SK-N-SH (cell line): ENCODE data around the gene MYCL. TPM values are rescaled to one million over a fixed set of nuclear protein-coding genes. Genes with fewer than 3 reads are reported as not detected.

Experiments
- CTCF ChIA-PET: fragments of 300-600, 350-600 bp; formaldehyde crosslinking; extraction: SDS; loops from one replicate; lab custom pipeline; 2021; lab: Yijun Ruan, JAX
- POLR2A ChIA-PET: fragments of 350-600 bp; sonication (Branson Sonifier 250); formaldehyde crosslinking; extraction: SDS; loops from one replicate; lab custom pipeline; 2020; ENCODE audit warnings: antibody characterized with exemption, inconsistent platforms; lab: Yijun Ruan, JAX
- DNase-seq: peaks from one replicate; pipeline ENCODE4 v3.0.0; 2012
- H2AFZ ChIP-seq: fragments of 200-600 bp; sonication (generic); 2 replicates; pipeline ENCODE4 v1.8.1; 2016; ENCODE audit warnings: antibody characterized with exemption, mild to moderate bottlenecking, low read depth
- H3F3A ChIP-seq: fragments of 200-600 bp; sonication (generic); replicated peaks from 2 replicates; pipeline ENCODE3; 2016; ENCODE audit warnings: antibody characterized with exemption, mild to moderate bottlenecking; ENCODE audit not compliant: insufficient read depth
- H3K27ac ChIP-seq, 2 experiments: fragments of 200-500 bp in 1 of 2; fragments of 200-600 bp in 1 of 2; sonication (Bioruptor generic) in 1 of 2; sonication (generic), shearing (Covaris generic) in 1 of 2; 2 replicates each; pipeline versions ENCODE4 v1.5.1 to v1.6.1; 2014 to 2016; ENCODE audit warnings: low read depth in 2 of 2, inconsistent platforms in 1 of 2, low read length in 1 of 2, mild to moderate bottlenecking in 1 of 2, mixed read lengths in 1 of 2
- H3K27me3 ChIP-seq: fragments of 200-600 bp; sonication (generic), shearing (Covaris generic); 2 replicates; pipeline ENCODE4 v1.6.1; 2016; ENCODE audit warnings: mixed run types; ENCODE audit not compliant: insufficient read depth
- H3K36me3 ChIP-seq, 2 experiments: fragments of 200-500 bp in 1 of 2; fragments of 200-600 bp in 1 of 2; sonication (Bioruptor generic) in 1 of 2; sonication (generic) in 1 of 2; replicated peaks in 1 of 2; 2 replicates each; pipeline versions ENCODE3 to v1.5.1; 2014 to 2016; ENCODE audit warnings: low read length in 1 of 2, mild to moderate bottlenecking in 1 of 2; ENCODE audit not compliant: insufficient read depth in 2 of 2, control insufficient read depth in 1 of 2
- H3K4me1 ChIP-seq, 2 experiments: fragments of 200-500 bp in 1 of 2; fragments of 200-600 bp in 1 of 2; sonication (Bioruptor generic) in 1 of 2; sonication (generic), shearing (Covaris generic) in 1 of 2; 2 replicates each; pipeline versions ENCODE4 v1.5.1 to v1.6.1; 2014 to 2016; ENCODE audit warnings: low read depth in 1 of 2, low read length in 1 of 2, mixed run types in 1 of 2; ENCODE audit not compliant: insufficient read depth in 2 of 2, control insufficient read depth in 1 of 2
- H3K4me2 ChIP-seq: fragments of 200-600 bp; sonication (generic), shearing (Covaris generic); 2 replicates; pipeline ENCODE4 v1.6.1; 2017; ENCODE audit warnings: mixed run types
- H3K4me3 ChIP-seq, 2 experiments: fragments of 200-500 bp in 1 of 2; fragments of 200-600 bp in 1 of 2; sonication (Bioruptor generic) in 1 of 2; sonication (generic), shearing (Covaris generic) in 1 of 2; 2 replicates each; pipeline versions ENCODE4 v1.5.1 to v1.8.1; 2014 to 2016; ENCODE audit warnings: low read depth in 2 of 2, inconsistent platforms in 1 of 2, low read length in 1 of 2, mild to moderate bottlenecking in 1 of 2, mixed read lengths in 1 of 2, moderate library complexity in 1 of 2
- H3K79me2 ChIP-seq: fragments of 200-600 bp; sonication (generic); 2 replicates; pipeline ENCODE4 v1.8.1; 2017; ENCODE audit warnings: mild to moderate bottlenecking; ENCODE audit not compliant: insufficient read depth
- H3K9ac ChIP-seq: fragments of 200-600 bp; sonication (generic); 2 replicates; pipeline ENCODE4 v1.6.1; 2017; ENCODE audit warnings: mixed run types
- H3K9me2 ChIP-seq: fragments of 200-600 bp; sonication (generic); 2 replicates; pipeline ENCODE4 v1.6.1; 2017; ENCODE audit warnings: mixed run types
- H3K9me3 ChIP-seq: fragments of 200-600 bp; sonication (generic); 2 replicates; pipeline ENCODE4 v1.6.1; 2017; ENCODE audit warnings: mixed run types, mild to moderate bottlenecking, moderate library complexity
- H4K20me1 ChIP-seq: fragments of 200-600 bp; sonication (generic); 2 replicates; pipeline ENCODE4 v1.6.1; 2017; ENCODE audit warnings: mild to moderate bottlenecking, mixed run types; ENCODE audit not compliant: insufficient read depth
- CHD2 ChIP-seq: fragments of 150-350 bp; IDR thresholded peaks from 2 replicates; pipeline ENCODE4 v1.6.1; 2018; ENCODE audit warnings: low read length; ENCODE audit not compliant: partially characterized antibody
- CTCF ChIP-seq: fragments of 200-600 bp; sonication (generic); IDR thresholded peaks from 2 replicates; pipeline ENCODE4 v1.6.1; 2017; ENCODE audit warnings: antibody characterized with exemption, mild to moderate bottlenecking, moderate library complexity
- ELF1 ChIP-seq: IDR thresholded peaks from 2 replicates; pipeline ENCODE4 v1.4.0; 2012
- EP300 ChIP-seq, 2 experiments: IDR thresholded peaks; 2 replicates each; pipeline versions ENCODE4 v1.4.0 to v1.6.1; 2012; ENCODE audit warnings: borderline replicate concordance in 1 of 2, low read depth in 1 of 2, low read length in 1 of 2
- FOXM1 ChIP-seq: IDR thresholded peaks from 2 replicates; pipeline ENCODE4 v1.4.0; 2012; ENCODE audit warnings: low read depth, mild to moderate bottlenecking
- GATA2 ChIP-seq: sonication (generic); formaldehyde crosslinking; IDR thresholded peaks from 2 replicates; pipeline ENCODE4 v1.5.0; 2020; ENCODE audit warnings: mild to moderate bottlenecking, missing genetic modification reagents
- JUND ChIP-seq: IDR thresholded peaks from 2 replicates; pipeline ENCODE4 v1.4.0; 2012
- MAX ChIP-seq: IDR thresholded peaks from 2 replicates; pipeline ENCODE4 v1.4.0; 2012; ENCODE audit warnings: low read depth
- NFIC ChIP-seq: IDR thresholded peaks from 2 replicates; pipeline ENCODE4 v1.4.0; 2012; ENCODE audit warnings: borderline replicate concordance
- NRF1 ChIP-seq: IDR thresholded peaks from 2 replicates; pipeline ENCODE4 v1.6.1; 2012; ENCODE audit warnings: low read depth, mild to moderate bottlenecking, low read length
- RAD21 ChIP-seq: IDR thresholded peaks from 2 replicates; pipeline ENCODE4 v1.6.1; 2012; ENCODE audit warnings: mild to moderate bottlenecking, low read length
- RCOR1 ChIP-seq: fragments of 150-350 bp; IDR thresholded peaks from 2 replicates; pipeline ENCODE4 v1.6.1; 2017; ENCODE audit warnings: antibody characterized with exemption, low read length
- REST ChIP-seq: IDR thresholded peaks from 2 replicates; pipeline ENCODE4 v1.6.1; 2012; ENCODE audit warnings: mild to moderate bottlenecking, low read depth, low read length, moderate library complexity
- RFX5 ChIP-seq: IDR thresholded peaks from 2 replicates; pipeline ENCODE4 v1.6.1; 2012; ENCODE audit warnings: mild to moderate bottlenecking, improper control_type of control experiment, low read length
- SMC3 ChIP-seq: IDR thresholded peaks from 2 replicates; pipeline ENCODE4 v1.6.1; 2012; ENCODE audit warnings: low read depth, low read length, improper control_type of control experiment
- TEAD4 ChIP-seq: IDR thresholded peaks from 2 replicates; pipeline ENCODE4 v1.4.0; 2012; ENCODE audit warnings: mild to moderate bottlenecking, borderline replicate concordance; ENCODE audit not compliant: insufficient read depth
- WGBS: methylation state at CpG from one replicate; pipeline ENCODE4 v1.1.6; 2017; ENCODE audit warnings: low lambda C conversion rate; 5-methylcytosine and 5-hydroxymethylcytosine counted together
- polyA plus RNA-seq, 3 experiments: library from polyadenylated mRNA; depleted of rRNA; stranded (reverse); fragments of >200 nt; gene quantifications; 2 replicates each; pipeline ENCODE4 v1.2.3, GENCODE V29; 2012
- TF ChIP-seq, protein P1 (sequence below): IDR thresholded peaks from 2 replicates; pipeline ENCODE4 v1.4.0; 2012; ENCODE audit warnings: low read depth, borderline replicate concordance
- TF ChIP-seq, protein P2 (sequence below): IDR thresholded peaks from 2 replicates; pipeline ENCODE4; 2012
- TF ChIP-seq, protein P3 (sequence below): fragments of 150-350 bp; IDR thresholded peaks from 2 replicates; pipeline ENCODE4 v1.6.1; 2016; ENCODE audit warnings: mild to moderate bottlenecking, low read depth, low read length

Gene MYCL
- polyA plus RNA-seq, 1 of the 3 experiments (the other 2 are of a cell fraction): 0.48 TPM

GRCh38 chr1:39925721-39926342, 24.1 kb upstream of the MYCL start:
- Histone ChIP-seq H3K4me1 (peaks cover 0 to 3% of the 10 kb centered on the region in 2 experiments; a peak in 1 of 4 replicates), H3K9me3 (no peaks in the 10 kb centered on the region), H3K4me2 (no peak overlapping the region), H4K20me1 (no peaks in the 10 kb centered on the region), H3K79me2 (no peaks in the 10 kb centered on the region), H3K27me3 (no peaks in the 10 kb centered on the region), H3K27ac (no peak overlapping the region)
- POLR2A ChIA-PET: interaction anchor here (1.3 kb wide), 1 partner anchor 29 kb away, joined by 3 read pairs; the partner anchor contains the start of gene MFSD2A
- DNase-seq: no peak
- 85% methylated on average over 2 of the region's 2 CpGs for WGBS
- TF ChIP-seq JUND (no peak), REST (no peak)
- TF ChIP-seq, all 33 proteins: peak for 0
- no peaks in the 10 kb centered on the region for H3K9me2 ChIP-seq
- no peak overlapping the region for H3K9ac ChIP-seq
- no peak overlapping the region for H2AFZ ChIP-seq
- CTCF ChIA-PET: interaction anchor here (0.9 to 13.7 kb wide), 4 partner anchors 24 to 107 kb away, joined by 4 to 209 read pairs (median 12); partner anchors contain the start of gene MYCL
- H3F3A ChIP-seq: no peaks in the 10 kb centered on the region
- no peaks in the 10 kb centered on the region for H3K36me3 ChIP-seq
- no peak overlapping the region for H3K4me3 ChIP-seq

GRCh38 chr1:39922251-39922688, 20.6 kb upstream of the MYCL start:
- 86% methylated on average over 22 of the region's 25 CpGs for WGBS
- TF ChIP-seq ELF1: no peak
- no peak for TF ChIP-seq CHD2
- TF ChIP-seq CTCF: no peak
- TF ChIP-seq FOXM1: no peak
- TF ChIP-seq SMC3: no peak
- TF ChIP-seq GATA2 (CRISPR knock-in tag): no peak
- TF ChIP-seq NFIC: no peak
- TF ChIP-seq NRF1: no peak
- TF ChIP-seq, protein P1, sequence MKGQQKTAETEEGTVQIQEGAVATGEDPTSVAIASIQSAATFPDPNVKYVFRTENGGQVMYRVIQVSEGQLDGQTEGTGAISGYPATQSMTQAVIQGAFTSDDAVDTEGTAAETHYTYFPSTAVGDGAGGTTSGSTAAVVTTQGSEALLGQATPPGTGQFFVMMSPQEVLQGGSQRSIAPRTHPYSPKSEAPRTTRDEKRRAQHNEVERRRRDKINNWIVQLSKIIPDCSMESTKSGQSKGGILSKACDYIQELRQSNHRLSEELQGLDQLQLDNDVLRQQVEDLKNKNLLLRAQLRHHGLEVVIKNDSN: no peak
- TF ChIP-seq EP300 (IDR thresholded peaks at IDR 0.05; ENCODE audit: borderline replicate concordance in 1 of 2, low read depth in 1 of 2, low read length in 1 of 2): no peak
- no peak for TF ChIP-seq TEAD4
- no peak for TF ChIP-seq RFX5
- no peak for TF ChIP-seq RAD21
- TF ChIP-seq RCOR1: no peak
- TF ChIP-seq, protein P2, sequence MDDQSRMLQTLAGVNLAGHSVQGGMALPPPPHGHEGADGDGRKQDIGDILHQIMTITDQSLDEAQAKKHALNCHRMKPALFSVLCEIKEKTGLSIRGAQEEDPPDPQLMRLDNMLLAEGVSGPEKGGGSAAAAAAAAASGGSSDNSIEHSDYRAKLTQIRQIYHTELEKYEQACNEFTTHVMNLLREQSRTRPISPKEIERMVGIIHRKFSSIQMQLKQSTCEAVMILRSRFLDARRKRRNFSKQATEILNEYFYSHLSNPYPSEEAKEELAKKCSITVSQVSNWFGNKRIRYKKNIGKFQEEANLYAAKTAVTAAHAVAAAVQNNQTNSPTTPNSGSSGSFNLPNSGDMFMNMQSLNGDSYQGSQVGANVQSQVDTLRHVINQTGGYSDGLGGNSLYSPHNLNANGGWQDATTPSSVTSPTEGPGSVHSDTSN: no peak
- TF ChIP-seq, protein P3, sequence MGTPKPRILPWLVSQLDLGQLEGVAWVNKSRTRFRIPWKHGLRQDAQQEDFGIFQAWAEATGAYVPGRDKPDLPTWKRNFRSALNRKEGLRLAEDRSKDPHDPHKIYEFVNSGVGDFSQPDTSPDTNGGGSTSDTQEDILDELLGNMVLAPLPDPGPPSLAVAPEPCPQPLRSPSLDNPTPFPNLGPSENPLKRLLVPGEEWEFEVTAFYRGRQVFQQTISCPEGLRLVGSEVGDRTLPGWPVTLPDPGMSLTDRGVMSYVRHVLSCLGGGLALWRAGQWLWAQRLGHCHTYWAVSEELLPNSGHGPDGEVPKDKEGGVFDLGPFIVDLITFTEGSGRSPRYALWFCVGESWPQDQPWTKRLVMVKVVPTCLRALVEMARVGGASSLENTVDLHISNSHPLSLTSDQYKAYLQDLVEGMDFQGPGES: no peak
- no peak for TF ChIP-seq MAX
- TF ChIP-seq, all 33 proteins: peak for 0
- peaks cover 0 to 3% of the 10 kb centered on the region in 2 experiments; a peak in 1 of 4 replicates for H3K4me1 ChIP-seq
- H3K9me2 ChIP-seq: no peaks in the 10 kb centered on the region
- no peak overlapping the region for H3K9ac ChIP-seq
- H3K27ac ChIP-seq: no peak overlapping the region
- no peak for DNase-seq
- ChIA-PET POLR2A (no interaction called here), CTCF (interaction anchor here (1.0 to 13.7 kb wide), 4 partner anchors 20 to 110 kb away, joined by 3 to 209 read pairs (median 38); no protein-coding TSS in a partner anchor)
- H2AFZ ChIP-seq: no peak overlapping the region
- no peaks in the 10 kb centered on the region; the same call in none of the 2 replicates for H3K27me3 ChIP-seq
- H3K79me2 ChIP-seq: no peaks in the 10 kb centered on the region
- H4K20me1 ChIP-seq: no peaks in the 10 kb centered on the region
- no peak overlapping the region for H3K4me3 ChIP-seq
- no peaks in the 10 kb centered on the region for H3F3A ChIP-seq
- H3K4me2 ChIP-seq: no peak overlapping the region
- no peaks in the 10 kb centered on the region for H3K9me3 ChIP-seq
- no peaks in the 10 kb centered on the region for H3K36me3 ChIP-seq
